Stimulated activated memory B cell treated with anti-CD40 and anti-IgM and Interleukin-4, amounts not matched to agents 10 μg/mL and 1 μg/mL and 100 μg/mL, for 72 hours (primary cell): ENCODE results near the gene CDADC1.
"Not testable (repeated sequence)": the region's sequence is repeated elsewhere in the genome, so short reads cannot be mapped to it uniquely, and the experiment has no call there.

ENCODE experiments used
- ATAC-seq: fragments of 150-1000 bp; cut with Tn5 transposase; 2 replicates; pipeline ENCODE4 v1.10.0; 2021
- H3K27ac Mint-ChIP-seq: one replicate; pipeline ENCODE4 v1.8.0; 2022; ENCODE audit warnings: mild to moderate bottlenecking, mixed read lengths
- H3K27me3 Mint-ChIP-seq: one replicate; pipeline ENCODE4 v1.8.0; 2022; ENCODE audit warnings: mixed read lengths
- H3K36me3 Mint-ChIP-seq: one replicate; pipeline ENCODE4 v1.8.0; 2022; ENCODE audit warnings: mixed read lengths
- H3K4me1 Mint-ChIP-seq: one replicate; pipeline ENCODE4 v1.8.0; 2022; ENCODE audit warnings: mixed read lengths
- H3K4me3 Mint-ChIP-seq: one replicate; pipeline ENCODE4 v1.8.0; 2022; ENCODE audit warnings: mild to moderate bottlenecking, moderate library complexity, mixed read lengths
- H3K9me3 Mint-ChIP-seq: one replicate; pipeline ENCODE4 v1.8.0; 2022; ENCODE audit warnings: mixed read lengths

CDADC1 gene

DNA sequence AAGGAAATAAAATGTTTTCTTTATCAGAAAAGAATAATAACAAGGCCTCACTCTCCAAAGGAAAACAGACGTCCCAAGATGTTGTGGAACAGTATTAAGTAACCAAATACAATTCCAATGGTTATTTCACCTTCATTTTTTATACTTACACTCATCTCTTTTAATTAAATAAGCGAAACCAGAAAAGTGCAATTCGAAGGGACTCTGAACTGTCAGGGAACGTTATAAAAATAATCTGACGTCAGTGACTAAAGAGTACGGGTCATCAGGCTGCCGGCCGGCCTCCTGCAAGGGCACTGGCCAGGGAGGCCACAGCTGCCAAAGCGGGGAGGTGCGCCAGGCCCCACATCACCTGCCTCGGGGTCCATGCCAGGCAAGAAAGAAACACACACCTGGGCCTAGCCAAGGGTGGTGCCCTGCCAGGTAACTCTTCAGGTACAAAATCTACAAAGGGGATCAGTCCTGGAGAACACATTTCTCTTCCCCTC, 61.2 kb downstream of the CDADC1 start:
- H3K27ac Mint-ChIP-seq: no peak overlapping the region
- H3K4me3 Mint-ChIP-seq: no peak overlapping the region

DNA sequence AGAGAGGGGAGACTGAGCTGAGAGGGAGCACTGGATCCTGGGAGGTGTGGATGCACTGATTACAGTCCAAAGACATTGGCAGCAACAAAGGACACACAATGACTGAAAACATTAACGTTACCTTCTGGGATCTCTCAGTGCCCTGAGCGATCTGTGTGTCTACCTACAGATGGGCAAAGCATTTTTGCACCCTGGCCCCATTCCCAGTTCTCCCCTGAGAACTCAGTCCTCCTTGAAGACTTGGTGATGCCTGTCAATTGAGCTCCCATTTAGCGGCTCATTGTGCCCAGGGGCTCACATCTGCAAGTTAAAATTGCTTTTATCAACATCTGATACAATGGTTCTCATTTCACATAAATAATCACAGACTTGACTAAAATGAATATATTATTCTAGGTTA, 62.5 kb downstream of the CDADC1 start:
- peaks cover 6% of the 10 kb centered on the region for H3K36me3 Mint-ChIP-seq
- no peaks in the 10 kb centered on the region for H3K4me1 Mint-ChIP-seq
- H3K27me3 Mint-ChIP-seq: no peaks in the 10 kb centered on the region
- no peak overlapping the region for H3K4me3 Mint-ChIP-seq
- H3K27ac Mint-ChIP-seq: no peak overlapping the region
- no peak for ATAC-seq
- no peaks in the 10 kb centered on the region for H3K9me3 Mint-ChIP-seq

More for the DNA sequence above, 61.2 kb downstream of the CDADC1 start:
- ATAC-seq: no peak
- H3K9me3 Mint-ChIP-seq: no peaks in the 10 kb centered on the region
- peaks cover 6% of the 10 kb centered on the region for H3K36me3 Mint-ChIP-seq
- H3K27me3 Mint-ChIP-seq: no peaks in the 10 kb centered on the region
- no peaks in the 10 kb centered on the region for H3K4me1 Mint-ChIP-seq

DNA sequence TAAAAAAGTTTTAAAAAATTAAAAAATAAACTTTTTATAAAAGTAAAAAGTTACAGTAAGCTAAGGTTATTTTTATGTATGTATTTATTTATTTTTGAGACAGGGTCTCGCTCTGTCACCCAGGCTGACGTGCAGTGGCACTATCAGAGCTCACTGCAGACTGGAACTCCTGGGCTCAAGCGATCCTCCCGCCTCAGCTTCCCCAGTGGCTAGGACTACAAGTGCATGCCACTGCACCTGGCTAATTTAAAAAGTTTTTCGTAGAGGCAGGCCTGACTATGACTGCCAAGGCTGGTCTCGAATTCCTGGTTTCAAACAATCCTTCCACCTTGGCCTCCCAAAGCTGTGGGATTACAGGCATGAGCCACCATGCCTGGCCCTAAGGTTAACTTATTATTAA, 64.1 kb downstream of the CDADC1 start:
- H3K9me3 Mint-ChIP-seq: no peaks in the 10 kb centered on the region
- H3K27me3 Mint-ChIP-seq: no peaks in the 10 kb centered on the region
- H3K4me1 Mint-ChIP-seq: no peaks in the 10 kb centered on the region
- H3K27ac Mint-ChIP-seq: no peak overlapping the region
- H3K4me3 Mint-ChIP-seq: no peak overlapping the region
- no peak for ATAC-seq
- H3K36me3 Mint-ChIP-seq: peaks cover 6% of the 10 kb centered on the region

DNA sequence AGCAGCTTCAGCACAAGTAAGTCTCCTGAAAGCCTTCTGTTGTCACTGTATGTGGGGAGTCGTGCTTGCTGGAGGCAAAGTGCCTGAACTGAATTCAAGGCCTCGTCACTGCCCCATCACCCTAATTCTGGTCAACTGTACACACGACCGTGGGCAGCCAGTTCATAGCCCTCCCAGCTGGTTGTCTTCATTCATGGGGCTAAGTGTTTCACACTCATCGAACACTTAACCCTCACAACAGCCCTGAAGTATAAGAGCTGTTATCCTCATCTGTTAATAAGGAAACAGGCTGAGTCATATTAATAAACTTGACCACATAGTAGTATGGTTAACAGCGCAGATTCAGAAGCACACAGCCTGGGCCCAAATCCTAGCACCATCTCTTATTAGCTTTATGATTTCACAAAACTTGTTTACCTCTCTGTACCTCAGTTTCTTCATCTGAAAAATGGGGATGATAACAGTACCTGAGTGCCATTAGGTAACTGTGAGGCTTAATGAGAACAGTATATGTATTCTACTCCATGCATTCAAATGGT, 66.7 kb downstream of the CDADC1 start:
- no peak for ATAC-seq
- no peaks in the 10 kb centered on the region for H3K27me3 Mint-ChIP-seq

DNA sequence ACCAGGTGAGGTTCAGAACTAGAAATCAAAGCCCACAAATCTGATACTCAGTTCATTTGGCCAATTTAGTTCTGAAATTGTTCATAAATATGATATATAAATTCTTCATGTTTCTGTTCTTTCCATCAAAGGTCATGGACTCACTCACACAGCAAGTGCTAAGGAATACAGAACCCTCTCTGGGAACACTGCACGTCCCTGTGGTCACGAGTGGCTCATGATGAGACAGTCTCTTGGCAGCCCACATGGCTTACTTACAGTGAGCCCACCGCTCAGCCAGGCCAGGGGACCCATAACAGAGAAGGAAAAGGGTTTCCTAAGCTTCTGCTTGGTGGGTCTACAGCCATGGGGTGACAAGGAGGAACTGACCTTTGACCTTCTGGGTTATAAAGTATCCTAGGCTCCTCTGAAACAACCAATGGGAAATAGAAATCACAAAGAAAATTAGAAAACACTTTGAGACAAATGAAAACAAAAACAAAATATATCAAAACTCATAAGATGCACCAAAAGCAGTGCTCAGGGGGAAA, 67.4 kb downstream of the CDADC1 start:
- Mint-ChIP-seq H3K36me3 (peaks cover 8% of the 10 kb centered on the region), H3K4me1 (peaks cover 2% of the 10 kb centered on the region), H3K4me3 (no peak overlapping the region), H3K9me3 (no peaks in the 10 kb centered on the region), H3K27me3 (no peaks in the 10 kb centered on the region), H3K27ac (no peak overlapping the region)
- ATAC-seq: no peak

More for the DNA sequence above, 66.7 kb downstream of the CDADC1 start:
- Mint-ChIP-seq H3K4me1 (no peaks in the 10 kb centered on the region), H3K4me3 (no peak overlapping the region), H3K27ac (no peak overlapping the region), H3K36me3 (peaks cover 12% of the 10 kb centered on the region), H3K9me3 (no peaks in the 10 kb centered on the region)

DNA sequence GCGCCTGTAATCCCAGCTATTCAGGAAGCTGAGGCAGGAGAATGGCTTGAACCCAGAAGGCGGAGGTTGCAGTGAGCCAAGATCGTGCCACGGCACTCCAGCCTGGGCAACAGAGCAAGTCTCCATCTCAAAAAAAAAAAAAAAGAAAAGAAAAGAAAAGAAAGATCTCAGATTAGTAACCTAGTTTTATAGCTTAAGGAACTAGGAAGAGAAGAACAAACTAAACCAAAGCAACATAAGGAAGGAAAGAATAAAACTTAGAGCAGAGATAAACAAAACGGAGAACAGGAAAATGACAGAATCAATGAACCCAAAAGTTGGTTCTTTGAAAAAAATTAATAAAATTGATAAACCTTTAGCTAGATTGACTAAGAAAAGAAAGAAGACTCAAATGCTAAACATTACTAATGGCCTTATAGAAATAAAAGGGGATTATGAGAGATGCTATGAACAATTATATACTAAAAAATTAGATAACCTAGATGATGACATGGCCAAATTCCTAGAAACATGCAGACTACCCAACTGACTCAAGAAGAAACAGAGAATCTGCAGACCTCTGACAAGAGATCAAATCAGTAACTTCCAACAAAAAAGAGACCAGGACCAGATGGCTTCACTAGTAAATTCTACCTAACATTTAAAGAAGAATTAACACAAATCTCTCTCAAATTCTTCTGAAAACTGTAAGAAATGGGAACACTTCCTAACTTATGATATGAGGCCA, 68.2 kb downstream of the CDADC1 start:
- no peak overlapping the region for H3K27ac Mint-ChIP-seq
- no peak for ATAC-seq
- peaks cover 10% of the 10 kb centered on the region for H3K4me1 Mint-ChIP-seq
- H3K36me3 Mint-ChIP-seq: peaks cover 7% of the 10 kb centered on the region
- H3K27me3 Mint-ChIP-seq: no peaks in the 10 kb centered on the region
- H3K9me3 Mint-ChIP-seq: no peaks in the 10 kb centered on the region
- no peak overlapping the region for H3K4me3 Mint-ChIP-seq

DNA sequence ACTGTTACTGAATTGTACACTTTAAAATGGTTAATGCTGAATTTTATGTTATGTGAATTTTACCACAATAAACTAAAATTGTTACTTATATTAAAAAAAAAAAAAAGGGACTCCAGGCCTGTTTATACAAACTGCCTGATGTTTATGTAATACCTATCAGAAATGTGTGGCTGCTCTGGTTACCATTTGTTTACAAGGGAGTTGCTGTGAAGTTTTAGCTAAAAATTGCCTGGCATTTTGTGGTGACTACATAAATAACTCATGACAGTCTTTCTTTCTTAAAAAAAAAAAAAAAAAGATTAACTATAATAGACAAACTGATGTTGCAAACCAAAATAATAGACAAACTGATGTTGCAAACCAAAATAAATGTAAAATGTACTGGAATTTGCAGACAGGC, 71.8 kb downstream of the CDADC1 start:
- Mint-ChIP-seq H3K36me3 (peaks cover 7% of the 10 kb centered on the region), H3K4me1 (peaks cover 13% of the 10 kb centered on the region), H3K27ac (no peak overlapping the region), H3K9me3 (no peaks in the 10 kb centered on the region), H3K4me3 (no peak overlapping the region), H3K27me3 (no peaks in the 10 kb centered on the region)
- no peak for ATAC-seq

DNA sequence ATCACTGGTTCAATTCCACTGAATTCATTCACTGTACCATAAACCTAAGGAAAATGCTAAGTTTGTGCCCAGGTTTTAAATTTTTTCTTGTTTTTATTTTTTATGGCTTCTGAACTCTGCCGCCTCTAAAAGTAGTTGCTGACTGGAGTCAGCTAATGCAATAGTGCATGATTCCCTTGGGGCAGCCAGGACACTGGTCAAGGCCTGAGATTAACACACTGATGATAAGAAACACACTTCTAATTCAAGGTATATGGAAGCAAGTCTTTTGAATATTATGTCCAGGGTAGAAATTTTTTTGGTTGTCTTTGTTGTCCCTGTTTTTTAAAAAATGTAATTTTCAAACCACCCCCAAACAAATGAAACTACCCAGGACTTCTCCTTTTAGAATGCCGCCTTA, 72.2 kb downstream of the CDADC1 start:
- H3K27ac Mint-ChIP-seq: no peak overlapping the region
- H3K4me1 Mint-ChIP-seq: peaks cover 13% of the 10 kb centered on the region
- no peaks in the 10 kb centered on the region for H3K9me3 Mint-ChIP-seq
- H3K27me3 Mint-ChIP-seq: no peaks in the 10 kb centered on the region
- H3K4me3 Mint-ChIP-seq: no peak overlapping the region
- no peak for ATAC-seq
- H3K36me3 Mint-ChIP-seq: peaks cover 7% of the 10 kb centered on the region

DNA sequence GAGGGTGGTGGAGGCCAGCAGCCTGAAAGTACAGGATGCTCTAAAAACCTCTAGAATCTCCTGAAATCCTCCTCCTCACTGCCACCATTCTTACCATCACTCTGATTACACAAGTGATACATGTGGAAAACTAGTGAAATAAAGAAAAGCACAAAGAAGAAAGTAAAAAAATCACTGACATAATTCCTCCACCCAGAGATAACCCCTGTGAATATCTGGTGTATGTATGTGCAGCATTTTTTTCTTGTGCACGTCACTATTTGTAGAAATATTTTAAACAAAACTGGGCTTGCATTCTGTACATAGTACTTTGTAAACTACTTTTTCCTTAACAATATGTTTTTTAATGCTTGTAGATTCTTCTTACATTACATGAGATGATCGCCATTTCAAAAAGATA, 73.2 kb downstream of the CDADC1 start:
- Mint-ChIP-seq H3K4me1 (peaks cover 13% of the 10 kb centered on the region), H3K36me3 (peaks cover 7% of the 10 kb centered on the region), H3K27me3 (no peaks in the 10 kb centered on the region), H3K27ac (no peak overlapping the region), H3K4me3 (no peak overlapping the region), H3K9me3 (no peaks in the 10 kb centered on the region)
- ATAC-seq: no peak

DNA sequence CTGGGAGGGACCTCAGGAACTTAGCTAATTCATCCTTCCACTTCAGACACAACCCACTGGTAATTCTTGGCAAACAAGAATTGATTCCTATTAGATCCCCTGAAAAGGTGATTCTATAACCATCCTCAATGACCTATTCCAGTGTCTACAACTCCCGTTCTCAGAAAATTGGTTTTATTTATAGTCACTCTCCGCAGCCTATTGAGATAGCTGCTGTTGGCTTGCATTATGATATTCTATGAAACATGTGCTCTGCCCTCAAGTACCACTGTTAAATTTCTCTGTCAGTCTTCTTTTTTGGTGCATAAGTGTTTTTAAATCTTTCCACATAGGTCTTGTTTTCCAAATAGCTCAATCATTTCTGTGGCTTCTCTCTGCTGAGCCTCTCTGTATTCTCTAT, 75.0 kb downstream of the CDADC1 start:
- H3K36me3 Mint-ChIP-seq: peaks cover 6% of the 10 kb centered on the region

DNA sequence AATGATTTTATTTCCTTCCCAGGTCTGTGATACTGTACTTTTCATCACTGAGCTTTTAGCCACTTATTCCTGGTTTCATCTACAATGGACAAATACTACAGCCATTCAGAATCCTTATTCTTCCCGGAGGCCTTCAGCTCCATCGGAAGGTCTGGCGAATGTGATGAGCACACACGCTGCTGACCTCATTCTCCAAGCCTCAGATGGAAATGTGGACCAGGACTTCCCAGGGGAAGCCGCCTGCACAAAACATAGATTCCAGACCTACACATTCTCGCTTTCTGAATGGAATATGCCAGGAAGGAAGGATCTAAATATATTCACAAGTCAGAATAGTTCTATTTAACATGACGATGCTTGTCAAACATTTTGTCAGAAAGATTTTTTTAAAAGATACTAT, 75.6 kb downstream of the CDADC1 start:
- no peak overlapping the region for H3K27ac Mint-ChIP-seq
- no peaks in the 10 kb centered on the region for H3K27me3 Mint-ChIP-seq
- H3K4me1 Mint-ChIP-seq: peaks cover 13% of the 10 kb centered on the region
- ATAC-seq: no peak
- no peaks in the 10 kb centered on the region for H3K36me3 Mint-ChIP-seq
- no peaks in the 10 kb centered on the region for H3K9me3 Mint-ChIP-seq
- no peak overlapping the region for H3K4me3 Mint-ChIP-seq

More for the DNA sequence above, 75.0 kb downstream of the CDADC1 start:
- ATAC-seq: no peak
- no peaks in the 10 kb centered on the region for H3K27me3 Mint-ChIP-seq
- no peaks in the 10 kb centered on the region for H3K9me3 Mint-ChIP-seq
- H3K27ac Mint-ChIP-seq: no peak overlapping the region
- no peak overlapping the region for H3K4me3 Mint-ChIP-seq
- H3K4me1 Mint-ChIP-seq: peaks cover 13% of the 10 kb centered on the region

DNA sequence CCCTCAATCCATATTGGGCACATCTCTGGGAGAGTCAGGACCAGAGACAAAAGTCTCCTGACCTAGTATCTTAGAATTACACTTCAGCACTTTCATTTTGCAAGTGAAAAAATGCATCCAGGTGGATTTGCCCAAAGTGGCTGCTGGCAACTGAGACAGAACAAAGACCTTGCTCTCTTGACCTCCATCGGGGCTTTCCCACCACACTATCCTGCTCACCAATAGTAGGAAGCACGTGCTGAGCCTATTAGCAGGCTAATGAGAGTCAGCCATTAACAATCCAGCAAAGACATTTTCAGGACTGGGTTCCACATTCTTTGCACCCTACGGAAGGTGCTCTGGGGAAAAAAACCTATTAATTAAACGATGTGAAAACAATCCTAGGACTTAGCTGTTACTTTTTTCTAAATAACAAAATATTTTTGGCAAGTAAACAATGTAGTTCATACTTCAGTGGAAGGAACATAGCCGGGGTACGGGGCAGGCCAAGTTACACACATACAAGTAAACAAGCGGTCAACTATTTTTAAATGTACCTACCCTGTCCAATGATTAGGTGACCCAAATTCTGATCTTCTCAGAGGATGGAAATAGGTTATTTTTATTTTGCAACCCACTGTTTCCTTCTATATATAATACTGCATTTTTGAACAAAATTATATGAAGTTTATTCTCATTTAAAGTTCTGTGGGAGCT, 78.6 kb downstream of the CDADC1 start:
- Mint-ChIP-seq H3K4me1 (no peaks in the 10 kb centered on the region), H3K4me3 (no peak overlapping the region), H3K9me3 (no peaks in the 10 kb centered on the region), H3K27me3 (no peaks in the 10 kb centered on the region), H3K36me3 (no peaks in the 10 kb centered on the region), H3K27ac (no peak overlapping the region)
- ATAC-seq: no peak

DNA sequence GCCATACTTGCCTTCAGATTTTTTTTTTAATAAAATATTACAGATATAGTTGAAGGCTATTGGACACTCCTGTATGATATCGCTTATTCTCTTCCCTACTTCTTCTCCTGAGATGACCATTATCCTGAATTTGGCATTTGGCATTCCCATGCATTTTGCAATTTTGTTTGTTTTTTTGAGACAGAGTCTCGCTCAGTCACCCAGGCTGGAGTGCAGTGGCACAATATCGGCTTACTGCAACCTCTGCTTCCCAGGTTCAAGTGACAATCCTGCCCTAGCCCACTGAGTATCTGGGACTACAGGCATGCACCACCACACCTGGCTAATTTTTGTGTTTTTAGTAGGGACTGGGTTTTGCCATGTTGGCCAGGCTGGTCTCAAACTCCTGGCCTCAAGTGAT, 79.4 kb downstream of the CDADC1 start:
- not testable (repeated sequence) for H3K36me3 Mint-ChIP-seq, H3K4me3 Mint-ChIP-seq, H3K27me3 Mint-ChIP-seq, ATAC-seq, H3K27ac Mint-ChIP-seq, H3K9me3 Mint-ChIP-seq, H3K4me1 Mint-ChIP-seq

DNA sequence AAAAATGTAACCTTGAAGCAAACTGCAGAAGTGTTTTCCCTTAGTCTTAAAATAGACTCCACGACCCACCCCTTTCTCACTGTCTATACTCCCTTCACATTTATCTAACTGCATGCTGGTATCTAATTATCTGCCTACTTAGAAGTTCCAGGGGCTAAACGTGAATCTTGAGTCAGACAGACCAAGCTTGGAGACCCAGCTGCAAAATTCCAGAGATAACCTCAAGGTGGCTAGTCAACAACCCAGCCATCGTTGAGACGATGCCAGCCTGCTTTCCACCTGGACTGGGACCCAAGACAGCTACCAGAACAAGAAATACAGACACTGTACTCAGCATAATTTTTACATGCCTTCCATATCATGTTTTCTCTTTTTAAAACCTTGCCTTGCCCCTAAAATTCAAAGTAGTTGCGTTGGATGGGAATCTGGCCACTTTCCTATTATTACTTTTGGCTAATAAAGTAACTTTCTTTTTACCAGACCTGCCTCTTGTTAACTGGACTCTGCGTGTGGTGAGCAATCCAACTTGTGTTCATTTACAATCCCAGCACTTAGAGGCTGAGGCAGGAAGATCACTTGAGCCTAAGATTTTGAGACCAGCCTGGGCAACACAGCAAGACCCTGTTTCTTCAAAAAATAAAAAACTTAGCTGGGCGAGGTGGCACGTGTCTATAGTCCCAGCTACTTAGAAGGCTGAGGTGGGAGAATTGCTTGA, 82.3 kb downstream of the CDADC1 start:
- no peaks in the 10 kb centered on the region for H3K27me3 Mint-ChIP-seq
- no peak overlapping the region for H3K4me3 Mint-ChIP-seq
- no peak overlapping the region for H3K27ac Mint-ChIP-seq
- no peak for ATAC-seq
- no peaks in the 10 kb centered on the region for H3K4me1 Mint-ChIP-seq
- H3K36me3 Mint-ChIP-seq: peaks cover 6% of the 10 kb centered on the region
- H3K9me3 Mint-ChIP-seq: no peaks in the 10 kb centered on the region

DNA sequence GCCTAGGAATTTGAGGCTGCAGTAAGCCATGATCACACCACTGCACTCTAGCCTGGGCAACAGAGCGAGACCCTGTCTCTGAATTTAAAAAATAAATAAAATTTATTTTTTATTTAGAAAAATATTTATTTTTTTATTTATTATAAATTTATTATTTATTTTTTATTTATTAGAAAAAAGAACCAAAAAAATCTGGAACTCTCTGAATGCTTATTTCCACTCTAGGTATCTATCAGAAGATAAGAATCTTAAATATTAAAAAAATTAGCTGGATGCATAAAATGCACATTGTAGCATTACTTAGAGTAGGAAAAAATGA, 82.8 kb downstream of the CDADC1 start:
- peaks cover 6% of the 10 kb centered on the region for H3K36me3 Mint-ChIP-seq
- no peak for ATAC-seq
- no peaks in the 10 kb centered on the region for H3K9me3 Mint-ChIP-seq
- no peaks in the 10 kb centered on the region for H3K27me3 Mint-ChIP-seq
- no peak overlapping the region for H3K4me3 Mint-ChIP-seq
- H3K27ac Mint-ChIP-seq: no peak overlapping the region
- H3K4me1 Mint-ChIP-seq: no peaks in the 10 kb centered on the region
